OCI-LY3 (cell line): ENCODE data around the gene CTU2.

Experiments used
- H2AFZ ChIP-seq: fragments of 200-600, 300-600 bp; shearing (Covaris generic); 2 replicates; pipeline ENCODE4 v1.6.0; 2014; ENCODE audit warnings: antibody characterized with exemption, low read depth, low read length
- H3K27ac ChIP-seq: fragments of 200-600, 300-600 bp; sonication (generic); 2 replicates; pipeline ENCODE4 v1.5.1; 2014; ENCODE audit warnings: mild to moderate bottlenecking, low read length, moderate library complexity, mixed read lengths
- H3K27me3 ChIP-seq: fragments of 200-600, 300-600 bp; sonication (generic); 2 replicates; pipeline ENCODE4 v1.6.1; 2014; ENCODE audit warnings: low read depth, low read length, mixed read lengths
- H3K36me3 ChIP-seq: fragments of 200-600, 300-600 bp; sonication (generic); replicated peaks from 2 replicates; pipeline ENCODE3; 2014; ENCODE audit warnings: low read depth, low read length, mixed read lengths
- H3K4me1 ChIP-seq: fragments of 300-600, 200-600 bp; sonication (generic); 2 replicates; pipeline ENCODE4 v1.6.1; 2014; ENCODE audit warnings: low read length, mixed read lengths
- H3K4me2 ChIP-seq: fragments of 200-600, 300-600 bp; sonication (generic); 2 replicates; pipeline ENCODE4 v1.6.1; 2014; ENCODE audit warnings: low read length, mixed read lengths
- H3K4me3 ChIP-seq: fragments of 300-600, 200-600 bp; sonication (generic); 2 replicates; pipeline ENCODE4 v1.5.1; 2014; ENCODE audit warnings: antibody characterized with exemption, mild to moderate bottlenecking, low read length, moderate library complexity
- H3K79me2 ChIP-seq: fragments of 300-600, 200-600 bp; shearing (Covaris generic); 2 replicates; pipeline ENCODE4 v1.6.1; 2014; ENCODE audit warnings: mild to moderate bottlenecking, low read length, mixed read lengths
- H3K9ac ChIP-seq: fragments of 300-600, 200-600 bp; shearing (Covaris generic); 2 replicates; pipeline ENCODE4 v1.6.0; 2014; ENCODE audit warnings: mild to moderate bottlenecking, low read length, moderate library complexity
- H3K9me3 ChIP-seq: fragments of 200-600, 300-600 bp; shearing (Covaris generic); 2 replicates; pipeline ENCODE4 v1.6.1; 2014; ENCODE audit warnings: low read length, mixed read lengths; ENCODE audit not compliant: insufficient read depth
- H4K20me1 ChIP-seq: fragments of 200-600, 300-600 bp; sonication (generic); 2 replicates; pipeline ENCODE4 v1.6.1; 2016; ENCODE audit warnings: low read length, mixed read lengths; ENCODE audit not compliant: insufficient read depth
- EZH2phosphoT487 ChIP-seq: fragments of 200-600 bp; shearing (Covaris generic); IDR thresholded peaks from 2 replicates; pipeline ENCODE4 v1.6.1; 2018; ENCODE audit warnings: antibody characterized with exemption, mixed run types, low read depth
- TF ChIP-seq, protein P1 (sequence below): fragments of 200-600, 300-600 bp; sonication (generic); IDR thresholded peaks from 2 replicates; pipeline ENCODE4 v1.5.1; 2014; ENCODE audit warnings: antibody characterized with exemption, low read length, low read depth

Gene CTU2

DNA sequence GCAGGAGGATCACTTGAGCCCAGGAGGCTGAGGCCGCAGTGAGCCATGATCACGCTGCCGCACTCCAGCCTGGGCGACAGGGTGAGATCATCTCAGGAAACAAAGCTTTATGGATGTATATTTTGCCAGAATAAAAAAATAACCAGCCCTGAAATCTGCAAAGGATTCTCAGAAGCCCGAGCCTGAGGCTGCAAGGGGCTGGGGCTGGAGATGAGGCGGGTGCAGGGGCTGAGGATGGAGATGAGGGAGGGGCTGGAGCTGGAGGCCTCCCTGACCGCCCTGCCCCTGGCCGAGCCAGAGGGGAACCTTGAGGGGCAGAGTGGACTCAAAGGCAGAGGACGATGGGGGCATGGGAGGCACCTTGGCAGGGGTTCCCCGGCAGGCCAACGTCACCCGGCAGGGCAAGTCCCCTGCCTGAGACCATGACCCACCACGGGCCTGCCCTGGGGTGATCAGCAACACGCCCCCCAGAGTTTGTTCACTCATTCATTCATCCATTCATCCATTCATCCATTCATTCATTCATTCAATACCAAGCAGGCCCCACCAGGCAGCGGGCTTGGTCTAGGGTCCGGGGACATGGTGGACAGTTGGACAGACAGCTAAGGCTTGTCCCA lies 46.2 kb downstream of the CTU2 start:
- no peaks in the 10 kb centered on the region for H3K79me2 ChIP-seq
- no peak overlapping the region for H2AFZ ChIP-seq
- H3K9ac ChIP-seq, result no peak overlapping the region
- no peak overlapping the region for H3K4me2 ChIP-seq
- no peaks in the 10 kb centered on the region for H3K9me3 ChIP-seq
- no peaks in the 10 kb centered on the region for H3K36me3 ChIP-seq
- H3K4me3 ChIP-seq, result no peak overlapping the region
- no peak overlapping the region for H3K27ac ChIP-seq
- TF ChIP-seq EZH2phosphoT487, result no peak
- TF ChIP-seq, protein P1, sequence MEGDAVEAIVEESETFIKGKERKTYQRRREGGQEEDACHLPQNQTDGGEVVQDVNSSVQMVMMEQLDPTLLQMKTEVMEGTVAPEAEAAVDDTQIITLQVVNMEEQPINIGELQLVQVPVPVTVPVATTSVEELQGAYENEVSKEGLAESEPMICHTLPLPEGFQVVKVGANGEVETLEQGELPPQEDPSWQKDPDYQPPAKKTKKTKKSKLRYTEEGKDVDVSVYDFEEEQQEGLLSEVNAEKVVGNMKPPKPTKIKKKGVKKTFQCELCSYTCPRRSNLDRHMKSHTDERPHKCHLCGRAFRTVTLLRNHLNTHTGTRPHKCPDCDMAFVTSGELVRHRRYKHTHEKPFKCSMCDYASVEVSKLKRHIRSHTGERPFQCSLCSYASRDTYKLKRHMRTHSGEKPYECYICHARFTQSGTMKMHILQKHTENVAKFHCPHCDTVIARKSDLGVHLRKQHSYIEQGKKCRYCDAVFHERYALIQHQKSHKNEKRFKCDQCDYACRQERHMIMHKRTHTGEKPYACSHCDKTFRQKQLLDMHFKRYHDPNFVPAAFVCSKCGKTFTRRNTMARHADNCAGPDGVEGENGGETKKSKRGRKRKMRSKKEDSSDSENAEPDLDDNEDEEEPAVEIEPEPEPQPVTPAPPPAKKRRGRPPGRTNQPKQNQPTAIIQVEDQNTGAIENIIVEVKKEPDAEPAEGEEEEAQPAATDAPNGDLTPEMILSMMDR, result no peak
- H4K20me1 ChIP-seq, result no peaks in the 10 kb centered on the region
- H3K4me1 ChIP-seq, result no peaks in the 10 kb centered on the region
- no peaks in the 10 kb centered on the region for H3K27me3 ChIP-seq

GRCh38 chr16:88753191-88753590 lies 46.9 kb downstream of the CTU2 start:
- Histone ChIP-seq H4K20me1 (no peaks in the 10 kb centered on the region), H3K79me2 (no peaks in the 10 kb centered on the region), H3K9ac (no peak overlapping the region), H3K36me3 (no peaks in the 10 kb centered on the region), H3K4me3 (no peak overlapping the region), H3K9me3 (no peaks in the 10 kb centered on the region), H3K4me2 (no peak overlapping the region), H3K27ac (no peak overlapping the region), H3K4me1 (peaks cover 2% of the 10 kb centered on the region; the same call in 1 of the 2 replicates), H2AFZ (no peak overlapping the region), H3K27me3 (no peaks in the 10 kb centered on the region)
- TF ChIP-seq EZH2phosphoT487, result no peak
- TF ChIP-seq, protein P1, result peak; percentile 39

- Histone ChIP-seq H3K79me2 (no peaks in the 10 kb centered on the region), H4K20me1 (no peaks in the 10 kb centered on the region), H3K9ac (no peak overlapping the region), H3K4me3 (no peak overlapping the region), H3K27ac (no peak overlapping the region), H2AFZ (no peak overlapping the region), H3K4me1 (peaks cover 6% of the 10 kb centered on the region), H3K9me3 (no peaks in the 10 kb centered on the region), H3K36me3 (no peaks in the 10 kb centered on the region), H3K27me3 (no peaks in the 10 kb centered on the region), H3K4me2 (no peak overlapping the region)
- TF ChIP-seq, protein P1, result no peak
- TF ChIP-seq EZH2phosphoT487, result no peak
Observed at GRCh38 chr16:88753602-88754001, 47.3 kb downstream of the CTU2 start.

DNA sequence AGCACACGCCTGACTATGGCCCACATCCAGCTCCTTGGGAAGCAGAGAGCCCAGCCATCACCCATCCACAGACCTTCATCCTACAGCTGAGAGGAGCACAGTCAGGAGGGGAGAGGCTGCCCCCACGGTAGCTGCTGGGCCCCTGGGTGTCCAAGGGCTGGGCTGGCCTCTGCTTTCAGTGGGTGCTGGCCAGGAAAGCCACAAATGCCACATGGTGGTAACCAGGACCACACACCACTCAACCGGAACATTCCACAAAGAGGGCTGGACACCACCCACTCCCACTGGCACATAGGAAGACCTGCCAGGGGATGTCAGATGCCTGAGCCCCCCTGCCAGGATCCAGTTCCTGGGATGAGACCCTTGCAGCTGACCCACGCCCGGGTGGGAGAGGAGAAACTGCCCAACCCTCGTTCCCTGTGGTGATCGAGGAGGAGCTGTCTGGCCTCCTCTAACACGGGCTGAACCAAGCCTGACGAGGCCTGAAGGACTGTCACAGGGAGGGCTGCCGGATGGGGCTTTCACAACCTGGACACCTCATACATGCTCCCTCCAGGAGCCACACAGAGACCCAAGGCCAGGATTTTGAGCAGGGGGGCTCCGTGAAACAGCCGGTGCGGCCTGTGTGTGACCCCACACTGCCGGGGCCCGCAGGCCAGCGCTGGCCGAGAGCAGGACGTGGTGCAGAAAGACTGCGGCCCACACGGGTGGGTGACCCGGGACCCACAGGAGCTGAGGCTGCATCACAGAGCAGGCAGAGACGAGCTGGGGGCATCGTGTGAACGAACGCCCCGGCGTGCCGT lies 48.0 kb downstream of the CTU2 start:
- no peaks in the 10 kb centered on the region for H3K27me3 ChIP-seq
- TF ChIP-seq, protein P1, result no peak
- no peak for TF ChIP-seq EZH2phosphoT487
- no peaks in the 10 kb centered on the region for H3K79me2 ChIP-seq
- H3K9ac ChIP-seq, result no peak overlapping the region
- peaks cover 13% of the 10 kb centered on the region for H3K4me1 ChIP-seq
- H3K36me3 ChIP-seq, result no peaks in the 10 kb centered on the region
- H3K4me3 ChIP-seq, result no peak overlapping the region
- H2AFZ ChIP-seq, result no peak overlapping the region
- no peak overlapping the region for H3K4me2 ChIP-seq
- H4K20me1 ChIP-seq, result no peaks in the 10 kb centered on the region
- H3K9me3 ChIP-seq, result no peaks in the 10 kb centered on the region
- H3K27ac ChIP-seq, result no peak overlapping the region
